BJ (cell line): ENCODE results near the gene CUL9. TPM values are rescaled to one million over a fixed set of nuclear protein-coding genes. Genes with fewer than 3 reads are reported as not detected.

Experiments
- CTCF ChIA-PET: fragments of 350-600 bp; formaldehyde crosslinking; extraction: SDS; loops from one replicate; lab custom pipeline; 2021; ENCODE audit warnings: antibody characterized with exemption, inconsistent platforms; lab: Yijun Ruan, JAX
- POLR2A ChIA-PET: fragments of 300-600 bp; sonication (Branson Sonifier 250); formaldehyde crosslinking; extraction: SDS; loops from one replicate; lab custom pipeline; 2021; ENCODE audit warnings: antibody characterized with exemption; lab: Charles Lee
- DNase-seq: peaks from one replicate; pipeline ENCODE4 v3.0.0-alpha.2; 2011; ENCODE audit warnings: low read depth
- H3K27me3 ChIP-seq: 2 replicates; pipeline ENCODE4 v1.6.0; 2011; ENCODE audit warnings: low read length; ENCODE audit not compliant: control insufficient read depth, insufficient read depth
- H3K36me3 ChIP-seq: 2 replicates; pipeline ENCODE4 v1.5.1; 2011; ENCODE audit warnings: low read length; ENCODE audit not compliant: control insufficient read depth, insufficient read depth
- H3K4me3 ChIP-seq: 2 replicates; pipeline ENCODE4 v1.5.1; 2011; ENCODE audit warnings: low read depth, mild to moderate bottlenecking, control low read depth, low read length
- CTCF ChIP-seq: IDR thresholded peaks from 2 replicates; pipeline ENCODE4 v1.5.1; 2011; ENCODE audit warnings: low read depth, mild to moderate bottlenecking, control low read depth, inconsistent platforms, low read length, moderate library complexity; ENCODE audit not compliant: insufficient read depth
- polyA plus RNA-seq: library from polyadenylated mRNA; depleted of rRNA; stranded (reverse); fragments of >200 nt; gene quantifications from 2 replicates; pipeline ENCODE4 v1.2.3, GENCODE V29; 2011

CUL9 gene
- polyA plus RNA-seq, 1 experiment: 12.4 TPM

GRCh38 chr6:43173591-43174262, 8.3 kb upstream of the CUL9 start:
- Histone ChIP-seq H3K27me3 (no peaks in the 10 kb centered on the region), H3K36me3 (peaks cover 21% of the 10 kb centered on the region), H3K4me3 (peak overlapping the region; percentile 87)
- ChIA-PET CTCF (interaction anchor here (0.6 to 1.8 kb wide), 4 partner anchors 9 to 114 kb away, joined by 3 to 7 read pairs (median 4); partner anchors contain the start of genes CUL9, DNPH1, KLC4 and MRPL2), POLR2A (no interaction called here)
- no peak for DNase-seq
- no peak for TF ChIP-seq CTCF

GRCh38 chr6:43174263-43175112, 7.5 kb upstream of the CUL9 start:
- H3K27me3 ChIP-seq: no peaks in the 10 kb centered on the region
- POLR2A ChIA-PET: no interaction called here
- CTCF ChIA-PET: interaction anchor here (0.6 to 1.8 kb wide), 7 partner anchors 31 to 409 kb away, joined by 3 to 7 read pairs (median 3); partner anchors contain the start of genes DNPH1, KLC4 and MRPL2

DNA sequence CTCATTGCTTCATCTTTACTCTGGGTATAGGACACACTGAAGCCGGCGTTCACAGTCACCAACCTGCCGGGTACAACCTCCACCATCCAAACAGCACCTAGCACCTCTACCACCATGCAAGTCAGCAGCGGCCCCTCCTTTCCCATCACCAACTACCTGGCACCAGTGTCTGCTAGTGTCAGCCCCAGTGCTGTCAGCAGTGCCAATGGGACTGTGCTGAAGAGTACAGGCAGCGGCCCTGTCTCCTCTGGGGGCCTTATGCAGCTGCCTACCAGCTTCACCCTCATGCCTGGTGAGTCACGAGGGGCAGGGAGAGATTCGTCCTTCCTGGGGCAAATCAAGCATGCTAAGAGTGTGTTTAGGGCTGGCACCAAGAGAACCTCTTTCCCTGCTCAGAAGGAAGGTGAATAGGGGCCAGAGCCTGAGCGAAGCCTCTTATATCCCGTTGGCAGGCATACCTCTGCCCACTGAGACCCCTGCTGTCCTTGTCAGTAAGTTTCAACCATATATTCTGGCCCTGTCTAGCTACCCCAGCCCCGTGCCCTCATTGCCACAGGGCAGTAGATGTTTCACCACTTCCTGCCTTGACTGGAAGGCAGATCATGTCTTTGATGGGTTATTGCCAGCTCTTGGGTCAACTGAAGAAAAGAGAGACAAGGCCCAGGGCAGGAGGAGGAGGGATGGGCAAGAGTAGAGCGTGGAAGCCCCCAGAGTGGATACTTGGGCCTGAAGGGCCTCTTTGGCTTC, 6.1 kb upstream of the CUL9 start:
- Histone ChIP-seq H3K4me3 (no peak overlapping the region), H3K27me3 (no peaks in the 10 kb centered on the region), H3K36me3 (peaks cover 32% of the 10 kb centered on the region)
- CTCF ChIA-PET: no interaction called here
- no peak for DNase-seq
- POLR2A ChIA-PET: no interaction called here
- no peak for TF ChIP-seq CTCF

More at GRCh38 chr6:43174263-43175112, 7.5 kb upstream of the CUL9 start:
- H3K4me3 ChIP-seq: peak overlapping the region; percentile 87
- TF ChIP-seq CTCF: peak; percentile 15; the same call in 1 of the 2 replicates
- DNase-seq: peak; percentile 98
- H3K36me3 ChIP-seq: peaks cover 28% of the 10 kb centered on the region

DNA sequence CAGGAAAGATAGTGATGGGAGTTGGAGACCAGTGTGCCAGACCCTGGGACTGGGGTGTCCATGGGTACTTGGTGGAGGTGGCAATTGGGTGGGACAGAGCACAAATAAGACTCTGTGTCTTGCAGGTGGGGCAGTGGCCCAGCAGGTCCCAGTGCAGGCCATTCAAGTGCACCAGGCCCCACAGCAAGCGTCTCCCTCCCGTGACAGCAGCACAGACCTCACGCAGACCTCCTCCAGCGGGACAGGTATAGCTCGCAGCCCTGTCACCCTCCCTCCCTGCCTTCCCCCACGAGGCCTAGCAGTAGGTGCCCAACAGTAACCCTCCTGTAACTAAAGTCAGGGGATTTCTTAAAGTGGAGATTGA, 5.6 kb upstream of the CUL9 start:
- no peak for TF ChIP-seq CTCF
- H3K4me3 ChIP-seq: no peak overlapping the region
- POLR2A ChIA-PET: no interaction called here
- H3K27me3 ChIP-seq: no peaks in the 10 kb centered on the region
- H3K36me3 ChIP-seq: peaks cover 34% of the 10 kb centered on the region
- no peak for DNase-seq
- CTCF ChIA-PET: no interaction called here
